ENCODE measurements around the gene DSTN.

DSTN gene

GRCh38 chr20:17545127-17545526 lies 24.7 kb upstream of the DSTN start:
- TF ChIP-seq POLR2AphosphoS5 (IDR thresholded peaks at IDR 0.05; ENCODE audit: low read depth): no peak
- no peak for TF ChIP-seq CTCF (IDR thresholded peaks at IDR 0.05; ENCODE audit: insufficient read depth, low read length)
- TF ChIP-seq REST (IDR thresholded peaks at IDR 0.05; ENCODE audit: insufficient replicate concordance, low read depth): no peak
- TF ChIP-seq GABPA (IDR thresholded peaks at IDR 0.05; ENCODE audit: low read depth): no peak
- TF ChIP-seq SPI1 (IDR thresholded peaks at IDR 0.05; ENCODE audit: borderline replicate concordance, low read depth): no peak
- H3K4me3 ChIP-seq (replicated peaks; ENCODE audit: insufficient read depth, low read length): no peak overlapping the region
- no peaks in the 10 kb centered on the region for H3K27me3 ChIP-seq (ENCODE audit: insufficient read depth, poor library complexity, severe bottlenecking)
- no peak overlapping the region for H3K27ac ChIP-seq (replicated peaks)
- DNase-seq (ENCODE audit: low read depth in 1 of 2, low spot score in 1 of 2): no peak

DNA sequence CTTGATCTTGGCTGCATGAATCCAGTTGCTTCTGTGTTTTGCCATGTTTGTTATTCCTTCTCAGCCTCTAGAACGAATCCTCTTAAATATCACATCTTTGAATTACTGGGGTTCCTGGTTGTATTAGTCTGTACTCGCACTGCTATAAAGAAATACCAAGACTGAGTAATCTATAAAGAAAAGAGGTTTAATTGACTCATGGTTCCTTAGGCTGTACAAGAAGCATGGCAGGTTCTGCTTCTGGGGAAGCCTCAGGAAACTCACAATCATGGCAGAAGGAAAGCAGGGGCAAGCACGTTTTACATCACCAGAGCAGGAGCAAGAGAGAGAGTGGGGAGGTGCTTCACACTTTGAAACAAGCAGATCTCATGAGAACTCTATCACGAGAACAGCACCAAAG lies 20.7 kb upstream of the DSTN start:
- no peaks in the 10 kb centered on the region for H3K27me3 ChIP-seq (ENCODE audit: insufficient read depth, poor library complexity, severe bottlenecking)
- no peak for TF ChIP-seq GABPA (IDR thresholded peaks at IDR 0.05; ENCODE audit: low read depth)
- TF ChIP-seq POLR2AphosphoS5 (IDR thresholded peaks at IDR 0.05; ENCODE audit: low read depth): no peak
- no peak for TF ChIP-seq REST (IDR thresholded peaks at IDR 0.05; ENCODE audit: insufficient replicate concordance, low read depth)
- TF ChIP-seq SPI1 (IDR thresholded peaks at IDR 0.05; ENCODE audit: borderline replicate concordance, low read depth): no peak
- TF ChIP-seq CTCF (IDR thresholded peaks at IDR 0.05; ENCODE audit: insufficient read depth, low read length): no peak
- DNase-seq (ENCODE audit: low read depth in 1 of 2, low spot score in 1 of 2): no peak
- no peak overlapping the region for H3K27ac ChIP-seq (replicated peaks)
- H3K4me3 ChIP-seq (replicated peaks; ENCODE audit: insufficient read depth, low read length): no peak overlapping the region

- Histone ChIP-seq H3K4me3 (replicated peaks; ENCODE audit: insufficient read depth, low read length) (no peak overlapping the region), H3K27ac (replicated peaks) (no peak overlapping the region), H3K27me3 (ENCODE audit: insufficient read depth, poor library complexity, severe bottlenecking) (no peaks in the 10 kb centered on the region)
- TF ChIP-seq CTCF (IDR thresholded peaks at IDR 0.05; ENCODE audit: insufficient read depth, low read length) (no peak), POLR2AphosphoS5 (IDR thresholded peaks at IDR 0.05; ENCODE audit: low read depth) (no peak), REST (IDR thresholded peaks at IDR 0.05; ENCODE audit: insufficient replicate concordance, low read depth) (no peak), SPI1 (IDR thresholded peaks at IDR 0.05; ENCODE audit: borderline replicate concordance, low read depth) (no peak), GABPA (IDR thresholded peaks at IDR 0.05; ENCODE audit: low read depth) (no peak)
- DNase-seq (ENCODE audit: low read depth in 1 of 2, low spot score in 1 of 2): no peak
These were observed 14.8 kb upstream of the DSTN start for GRCh38 chr20:17555106-17555505.

Data from HL-60 (cell line).